HG02884 (cell line): ENCODE measurements around the gene TAF11L2.
"Not testable (repeated sequence)": the region's sequence is repeated elsewhere in the genome, so short reads cannot be mapped to it uniquely, and the experiment has no call there.

ENCODE experiments used
- ATAC-seq: cut with Tn5 transposase; IDR thresholded peaks from one replicate; pipeline ENCODE4 v1.9.1; 2021; ENCODE audit warnings: mild to moderate bottlenecking, moderate library complexity; ENCODE audit not compliant: unreplicated experiment

Gene TAF11L2

GRCh38 chr5:17524935-17525334 is 26.9 kb downstream of the TAF11L2 start, which contains the start of gene TAF11L5:
Gene TAF11L5, plus strand, starts transcription at chr5:17525235.
- ATAC-seq, result not testable (repeated sequence)

GRCh38 chr5:17526504-17526903 is 28.5 kb downstream of the TAF11L2 start:
- not testable (repeated sequence) for ATAC-seq

- not testable (repeated sequence) for ATAC-seq
These were observed 30.3 kb downstream of the TAF11L2 start, which contains the start of gene TAF11L6 for GRCh38 chr5:17528369-17528768. Gene TAF11L6, plus strand, starts transcription at chr5:17528669.
